ENCODE data around the gene ZNF12.
"Not testable (repeated sequence)": the region's sequence is repeated elsewhere in the genome, so short reads cannot be mapped to it uniquely, and the experiment has no call there.

GRCh38 chr7:6728893-6729491 lies 22.2 kb upstream of the ZNF12 start:
- not testable (repeated sequence) for TF ChIP-seq POLR2A, POLR2AphosphoS5, POU2F2, TAF1 (IDR thresholded peaks at IDR 0.05; ENCODE audit: low read depth, low read length)
